GM19452 (cell line): Measurements from ENCODE around the gene OLA1.

Experiments
- ATAC-seq: cut with Tn5 transposase; IDR thresholded peaks from one replicate; pipeline ENCODE4 v1.9.1; 2021; ENCODE audit not compliant: unreplicated experiment

The OLA1 gene

DNA sequence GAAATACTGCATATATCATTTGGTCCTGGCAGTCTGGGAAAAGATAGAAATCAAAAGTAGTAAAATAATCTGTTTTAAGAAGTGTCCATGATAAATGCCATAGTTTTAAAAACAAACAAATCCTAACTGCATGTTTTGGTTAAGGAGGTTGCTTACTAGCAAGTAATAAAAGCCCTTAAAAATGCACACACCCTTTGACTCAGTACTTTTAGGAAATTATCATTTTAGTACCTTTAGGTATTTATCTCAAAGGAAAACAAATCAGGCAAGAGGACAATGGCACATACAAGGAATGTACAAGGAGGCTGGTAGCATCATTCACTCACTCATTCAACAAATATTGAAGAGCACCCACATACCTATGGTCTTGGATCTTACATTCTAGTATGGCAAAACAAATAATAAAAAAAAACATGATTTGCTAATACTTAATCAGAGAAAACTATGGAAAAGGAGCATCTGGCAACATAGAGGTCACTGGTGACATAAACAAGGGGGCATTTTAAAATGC is 67.6 kb downstream of the OLA1 start:
- ATAC-seq = no peak

DNA sequence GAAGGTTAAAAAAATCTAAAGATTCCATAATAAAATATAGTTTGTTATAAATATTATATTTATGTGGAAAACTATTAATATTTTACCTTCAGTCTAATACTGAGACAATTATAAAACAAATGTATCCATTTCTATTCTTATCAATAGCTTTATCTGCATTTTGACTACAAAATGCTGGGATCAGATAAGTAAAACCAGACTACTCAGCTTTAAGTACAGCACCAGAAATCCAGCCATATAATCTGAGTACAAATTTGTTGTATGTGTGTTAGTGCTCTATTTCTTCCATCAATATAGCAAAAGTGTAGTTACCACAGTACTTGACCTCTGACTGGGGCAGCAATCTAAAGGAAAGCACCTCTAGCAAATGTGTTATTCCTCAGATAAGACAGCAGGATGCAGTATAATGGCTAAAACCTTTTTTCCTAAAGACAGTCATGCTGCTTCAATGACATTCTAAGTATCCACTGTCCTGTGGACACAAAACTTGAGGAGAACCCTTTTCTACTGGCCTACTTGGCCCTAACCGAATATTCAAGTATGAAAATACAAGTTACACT is 68.1 kb downstream of the OLA1 start:
- no peak for ATAC-seq

DNA sequence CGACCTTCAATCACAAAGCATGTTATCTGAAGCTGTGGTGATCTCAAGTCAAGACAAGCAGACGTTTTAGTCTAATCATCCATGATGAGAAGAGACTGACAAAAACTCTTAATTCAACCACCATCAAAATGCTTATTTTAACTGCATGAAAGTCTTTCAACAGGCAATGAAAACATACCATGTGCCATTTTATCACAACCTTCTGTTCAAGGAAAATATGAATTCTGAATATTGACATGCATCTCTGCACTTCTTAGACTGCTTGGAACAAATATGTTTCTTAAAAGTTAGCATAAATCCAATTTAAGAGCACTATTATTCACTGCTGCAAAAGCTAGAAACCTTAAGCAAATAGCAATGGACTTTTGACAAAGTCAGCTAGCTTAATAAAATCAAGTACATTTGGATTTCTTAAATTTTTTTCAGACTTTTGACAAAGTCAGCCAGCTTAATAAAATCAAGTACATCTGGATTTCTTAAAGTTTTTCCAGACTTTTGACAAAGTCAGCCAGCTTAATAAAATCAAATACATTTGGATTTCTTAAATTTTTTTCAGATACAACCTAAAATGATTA is 70.9 kb downstream of the OLA1 start:
- no peak for ATAC-seq

DNA sequence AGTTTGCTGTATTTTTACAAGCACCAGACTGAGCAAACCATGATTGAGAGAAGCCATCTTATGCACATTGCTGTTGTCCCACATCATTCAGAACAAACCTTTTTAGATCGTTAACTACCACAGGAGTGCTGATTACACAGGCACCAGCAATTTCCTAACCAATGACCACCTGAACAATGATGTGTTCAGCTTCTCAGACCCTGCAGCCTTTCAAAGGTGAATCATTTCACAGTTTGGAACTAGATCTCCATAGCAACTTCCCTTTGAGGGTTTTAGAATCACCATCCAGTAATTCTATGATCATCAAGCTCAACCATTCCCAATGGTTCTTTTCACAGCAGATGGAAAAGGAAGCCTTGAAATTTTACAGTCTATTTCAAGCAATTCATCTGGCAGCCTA is 71.4 kb downstream of the OLA1 start:
- no peak for ATAC-seq

DNA sequence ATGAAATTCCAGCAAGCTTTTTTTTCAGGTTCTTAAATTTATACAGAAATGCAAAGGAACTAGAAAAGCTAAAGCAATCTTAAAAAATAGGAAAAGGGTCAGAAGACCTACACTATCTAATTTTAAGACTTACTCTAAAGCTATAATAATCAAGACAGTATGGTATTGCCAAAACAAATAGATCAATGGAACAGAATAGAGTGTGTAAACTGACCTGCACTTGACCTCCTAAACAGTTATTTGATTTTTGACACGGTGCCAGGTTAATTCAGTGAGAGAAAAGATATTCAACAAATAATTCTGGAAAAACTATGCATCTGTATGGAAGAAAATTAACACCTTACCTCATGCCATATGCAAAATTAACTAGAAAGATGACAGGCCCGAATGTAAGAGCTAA is 73.6 kb downstream of the OLA1 start:
- ATAC-seq = no peak

DNA sequence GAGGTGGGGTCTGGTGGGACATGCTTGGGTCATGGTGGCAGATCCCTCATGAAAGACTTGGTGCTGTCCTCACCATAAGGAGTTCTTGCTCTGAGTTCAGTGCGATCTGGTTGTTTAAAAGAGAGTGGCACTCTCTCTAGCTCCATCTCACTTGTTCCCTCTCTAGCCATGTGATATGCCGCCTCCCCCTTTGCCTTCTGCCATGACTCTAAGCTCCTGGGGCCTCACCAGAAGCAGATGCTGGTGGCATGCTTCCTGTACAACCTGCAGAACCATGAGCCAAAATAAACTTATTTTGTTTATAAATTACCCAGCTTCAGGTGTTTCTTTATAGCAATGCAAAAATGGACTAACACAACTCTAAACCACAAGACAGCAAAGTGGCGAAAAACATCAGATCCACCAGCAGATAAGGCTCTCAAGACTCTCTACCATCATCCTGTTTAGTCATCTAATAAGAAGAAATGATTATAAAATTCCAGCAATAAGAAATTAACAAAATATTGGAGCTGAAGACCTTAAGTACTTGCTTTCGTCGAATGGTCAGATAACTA is 75.5 kb downstream of the OLA1 start:
- ATAC-seq = no peak

DNA sequence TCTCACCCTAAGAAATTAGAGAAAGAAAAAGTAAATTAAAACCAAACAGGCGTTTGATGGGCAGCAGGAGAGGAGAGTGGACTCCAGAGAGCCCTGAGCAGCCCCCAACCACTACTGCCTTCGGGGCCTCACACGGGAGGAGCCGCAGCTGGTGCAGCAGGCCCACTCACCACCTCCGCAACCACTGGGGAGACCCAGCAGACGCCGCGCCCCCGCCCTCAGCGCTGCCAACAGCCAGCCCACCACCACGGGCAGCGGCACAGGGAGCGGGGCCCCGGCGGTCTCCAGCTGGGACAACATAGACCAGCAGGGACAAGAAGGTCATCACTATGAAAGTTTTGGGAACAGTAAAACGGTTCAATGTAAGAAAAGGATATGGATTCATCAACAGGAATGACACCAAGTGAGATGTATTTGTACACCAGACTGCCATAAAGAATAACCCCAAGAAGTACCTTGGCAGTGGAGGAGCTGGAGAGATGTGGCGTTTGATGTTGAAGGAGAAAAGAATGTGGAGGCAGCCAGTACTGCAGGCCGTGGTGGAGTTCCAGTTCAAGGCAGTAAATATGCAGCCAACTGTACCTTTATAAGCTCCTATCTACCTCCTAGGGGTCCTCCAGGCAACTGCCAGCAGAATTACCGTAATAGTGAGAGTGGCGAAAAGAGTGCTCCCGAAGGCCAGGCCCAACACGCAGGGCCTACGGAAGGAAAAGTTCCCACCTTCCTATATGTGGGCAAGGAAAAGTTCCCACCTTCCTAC is 76.5 kb downstream of the OLA1 start:
- ATAC-seq = no peak

DNA sequence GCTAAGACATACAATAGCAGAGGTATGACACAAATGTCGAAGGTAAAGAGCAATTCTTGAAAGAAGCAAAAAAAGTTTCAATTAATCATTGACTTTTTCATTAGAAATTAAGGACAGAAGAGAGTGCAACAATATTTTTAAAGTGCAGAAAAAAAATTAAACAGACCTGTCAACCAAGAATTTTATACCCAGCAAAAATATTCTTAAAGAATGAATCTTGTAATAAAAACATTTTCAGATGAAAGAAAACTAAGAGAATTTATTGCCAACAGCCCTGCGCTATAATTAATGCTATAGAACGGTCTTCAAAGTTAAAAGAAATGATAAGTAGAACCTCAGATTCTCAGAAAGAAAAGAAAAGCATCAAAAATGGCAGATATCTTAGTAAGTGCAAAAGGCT is 79.0 kb downstream of the OLA1 start:
- no peak for ATAC-seq

DNA sequence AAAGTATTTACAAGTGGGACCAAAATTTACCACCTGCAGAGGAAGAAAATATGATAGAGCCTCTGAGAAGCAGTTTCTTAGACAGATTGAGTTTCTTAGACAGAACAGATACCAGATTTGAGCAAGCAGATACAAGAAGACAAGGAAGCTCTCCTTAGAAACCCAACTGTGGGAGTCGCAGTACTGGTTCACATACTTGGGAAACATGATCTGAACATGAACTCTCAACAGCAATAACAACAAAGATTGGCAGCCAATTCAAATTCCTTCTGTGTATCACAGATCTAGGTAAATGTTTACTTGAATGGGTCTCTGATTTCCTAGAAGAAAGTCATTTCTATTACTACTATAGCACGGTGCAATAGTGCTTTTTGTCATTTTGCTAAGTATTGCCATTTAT is 82.1 kb downstream of the OLA1 start:
- ATAC-seq = no peak

DNA sequence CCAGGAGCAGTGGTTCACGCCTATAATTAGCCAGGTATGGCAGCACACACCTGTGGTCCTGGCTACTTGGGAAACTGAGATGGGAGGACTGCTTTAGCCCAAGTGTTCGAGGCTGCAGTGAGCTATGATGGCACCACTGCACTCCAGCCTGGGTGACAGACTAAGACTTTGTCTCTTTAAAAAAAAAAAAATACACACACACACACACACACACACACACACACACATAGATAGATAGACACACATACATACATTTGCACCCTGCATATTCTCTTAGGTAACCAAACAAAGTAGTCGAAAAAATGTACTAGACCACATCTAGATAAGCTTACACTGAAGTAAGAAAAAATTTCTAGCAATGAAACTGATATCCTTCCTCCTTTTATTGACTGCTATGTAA is 86.8 kb downstream of the OLA1 start:
- ATAC-seq = no peak

DNA sequence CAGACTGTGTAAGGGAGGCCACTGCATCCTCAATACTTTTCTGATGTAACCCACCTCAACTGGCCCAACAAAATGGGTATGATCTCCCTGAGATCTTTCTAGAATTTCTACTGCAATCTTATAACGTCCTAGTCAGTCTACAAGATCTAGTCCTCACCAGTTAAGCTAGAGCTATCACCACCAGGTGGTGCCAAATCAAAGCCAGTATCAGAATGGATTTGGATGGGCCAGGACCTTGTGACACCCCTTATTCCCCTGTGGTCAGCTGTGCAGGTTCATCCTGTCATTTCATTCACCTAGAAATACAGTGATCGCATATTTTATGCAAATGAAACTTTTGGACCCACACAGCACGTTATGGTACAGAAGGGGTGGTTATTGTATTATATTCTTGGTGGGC is 90.3 kb downstream of the OLA1 start:
- no peak for ATAC-seq

DNA sequence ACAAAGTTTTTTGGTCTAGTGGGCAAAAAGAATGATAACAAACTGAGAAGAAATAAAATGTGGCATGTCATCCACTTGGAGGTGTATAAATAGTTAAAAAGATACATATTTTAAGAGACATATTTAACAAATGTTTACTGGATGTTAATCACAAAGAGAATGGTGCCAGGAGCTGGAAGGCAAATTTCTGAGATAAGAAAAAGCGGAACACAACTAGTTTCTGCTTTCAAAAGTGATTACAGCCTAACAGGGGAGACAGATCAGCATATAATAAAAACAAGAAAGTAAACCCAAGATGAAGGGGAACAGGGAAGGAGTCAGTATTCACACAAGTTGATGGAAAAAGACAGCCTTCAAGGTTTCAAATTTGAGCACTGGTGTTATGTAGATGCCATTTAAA is 91.3 kb downstream of the OLA1 start:
- ATAC-seq = no peak

DNA sequence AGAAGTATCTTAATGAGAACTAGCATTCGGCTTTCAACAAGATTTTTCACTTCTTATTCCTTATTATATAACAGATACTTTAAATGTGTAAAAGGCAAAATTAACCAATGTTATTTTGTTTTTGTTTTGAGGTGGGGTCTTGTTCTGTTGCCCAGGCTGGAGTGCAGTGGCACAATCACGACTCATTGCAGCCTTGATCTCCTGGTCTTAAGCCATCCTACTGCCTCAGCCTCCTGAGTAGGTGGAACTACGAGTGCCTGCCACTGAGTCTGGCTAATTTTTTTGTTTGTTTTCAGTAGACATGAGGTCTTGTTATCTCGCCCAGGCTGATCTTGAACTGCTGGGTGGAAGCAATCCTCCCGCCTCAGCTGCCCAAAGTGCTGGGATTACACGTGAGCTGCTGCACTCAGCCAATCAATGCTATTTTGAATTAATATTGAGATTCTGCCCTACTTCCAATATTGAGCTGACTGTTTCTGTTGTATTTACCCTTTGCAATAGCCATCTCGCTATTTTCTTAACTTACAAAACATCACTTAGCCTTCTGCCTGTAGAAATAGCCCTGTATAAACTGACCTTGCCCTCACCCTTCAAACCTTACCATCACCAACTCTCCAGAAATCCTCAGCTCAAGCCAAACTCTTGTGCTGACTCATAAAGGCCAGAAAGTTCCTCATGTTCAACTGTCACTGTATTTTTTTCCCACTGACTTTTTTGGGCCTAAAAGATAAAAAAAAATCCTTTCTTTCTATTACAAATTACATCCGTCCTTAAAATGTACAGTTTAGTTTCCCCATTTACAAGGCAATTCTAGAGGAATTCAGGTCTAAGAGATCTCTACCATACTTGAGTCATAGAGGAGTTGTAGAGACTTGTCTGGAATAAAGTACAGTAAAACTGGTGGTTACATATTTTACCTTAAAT is 94.3 kb downstream of the OLA1 start:
- ATAC-seq = no peak

DNA sequence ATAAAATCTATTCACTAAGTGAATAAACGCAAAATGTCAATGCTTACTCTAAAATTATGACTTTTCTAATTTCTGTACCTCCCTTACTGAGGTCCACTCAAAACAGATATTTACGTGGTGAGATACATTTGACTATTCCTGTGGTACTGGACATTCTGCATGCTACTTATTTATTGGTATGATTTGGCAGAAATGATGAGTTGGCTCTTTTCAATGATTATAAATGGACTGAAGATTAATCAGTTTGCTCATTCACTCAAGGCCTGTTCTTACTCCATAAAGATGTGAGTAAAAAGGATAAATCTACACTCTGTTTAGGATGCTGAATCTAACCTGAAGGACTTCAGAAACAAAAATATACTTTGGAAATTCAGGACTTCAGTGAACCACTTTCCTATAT is 98.8 kb downstream of the OLA1 start:
- no peak for ATAC-seq

DNA sequence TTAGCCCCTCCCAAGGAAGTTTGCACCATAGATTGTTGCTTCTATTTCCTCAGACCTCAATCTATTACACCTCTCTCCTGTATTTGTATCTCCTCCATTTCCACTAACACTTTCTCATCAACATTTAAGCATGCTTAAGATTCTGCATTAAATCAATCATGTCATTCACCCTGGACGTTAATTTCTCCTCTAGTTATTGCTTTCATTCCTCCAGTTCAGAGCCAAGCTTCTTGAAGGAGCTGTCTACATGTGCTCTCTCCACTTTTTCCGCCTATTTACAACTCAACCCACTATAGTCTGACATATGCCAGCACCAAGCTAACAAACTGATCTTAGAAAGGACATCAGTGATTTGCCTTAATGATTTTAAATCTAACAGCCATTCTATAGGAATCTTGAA is 99.5 kb downstream of the OLA1 start:
- no peak for ATAC-seq

DNA sequence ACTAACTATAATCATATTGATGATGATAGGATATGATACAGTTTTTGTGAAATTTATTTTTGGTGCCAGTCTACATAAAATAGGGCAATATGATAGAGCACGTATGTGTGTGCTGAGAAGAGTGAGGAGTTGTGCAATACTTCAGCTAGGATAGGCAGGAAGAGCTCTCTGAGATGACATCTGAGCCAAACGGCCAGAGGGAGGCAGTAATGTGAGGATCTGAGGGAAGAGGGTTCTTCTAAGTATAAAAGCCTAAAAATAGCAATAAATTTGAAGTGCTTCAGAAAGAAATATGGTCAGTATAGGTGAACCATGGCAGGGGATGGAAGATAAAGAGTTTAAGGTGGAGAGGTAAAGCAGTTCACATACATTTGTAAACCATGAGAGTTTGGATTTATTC is 102.5 kb downstream of the OLA1 start:
- ATAC-seq = no peak

DNA sequence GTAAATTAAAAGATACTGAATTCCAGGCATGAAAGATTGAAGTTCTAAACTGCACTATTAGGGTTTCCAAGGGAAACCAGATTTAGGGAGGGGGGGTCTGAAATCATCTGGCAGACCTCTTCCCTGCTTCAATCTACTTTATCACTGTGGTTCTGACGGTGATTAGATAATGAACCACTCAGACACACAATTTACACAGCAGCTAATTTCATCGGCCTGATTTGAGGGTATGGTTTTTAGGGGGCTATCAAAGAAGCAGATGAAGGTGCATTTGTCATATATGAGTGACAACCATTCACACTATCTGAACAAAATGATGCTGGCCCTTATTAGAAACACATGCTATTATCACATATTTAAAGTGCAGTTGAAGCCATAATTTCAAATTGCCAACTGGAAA is 106.0 kb downstream of the OLA1 start:
- no peak for ATAC-seq

DNA sequence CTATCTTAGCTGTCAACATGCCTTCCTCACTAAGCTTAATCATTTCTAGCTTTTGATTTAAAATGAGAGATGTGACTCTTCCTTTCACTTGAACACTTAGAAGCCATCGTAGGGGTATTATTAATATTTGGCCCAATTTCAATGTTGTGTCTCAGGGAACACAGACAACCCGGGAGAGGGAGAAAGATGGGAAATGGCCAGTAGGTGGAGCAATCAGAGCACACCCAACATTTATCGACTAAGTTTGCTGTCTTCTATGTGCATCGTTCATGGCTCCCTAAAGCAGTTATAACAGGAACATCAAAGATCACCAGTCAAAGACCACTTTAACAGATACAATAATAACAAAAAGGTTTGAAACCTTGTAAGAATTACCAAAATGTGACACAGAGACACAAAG is 110.2 kb downstream of the OLA1 start:
- ATAC-seq = no peak

DNA sequence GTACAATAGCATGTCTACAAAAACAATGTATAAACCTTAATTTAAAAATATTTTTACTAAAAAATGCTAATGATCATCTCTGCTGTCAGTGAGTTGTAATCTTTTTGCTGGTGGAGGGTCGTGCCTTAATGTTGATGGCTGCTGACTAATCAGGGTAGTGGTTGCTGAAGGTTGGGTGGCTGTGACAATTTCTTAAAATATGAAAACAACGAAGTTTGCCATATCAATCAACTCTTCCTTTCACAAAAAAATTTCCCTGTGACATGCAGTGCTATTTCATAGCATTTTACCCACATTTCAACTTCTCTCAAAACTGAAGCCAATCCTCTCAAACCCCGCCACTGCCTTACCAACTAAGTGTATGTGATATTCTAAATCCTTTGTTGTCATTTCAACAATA is 112.4 kb downstream of the OLA1 start:
- ATAC-seq = no peak

DNA sequence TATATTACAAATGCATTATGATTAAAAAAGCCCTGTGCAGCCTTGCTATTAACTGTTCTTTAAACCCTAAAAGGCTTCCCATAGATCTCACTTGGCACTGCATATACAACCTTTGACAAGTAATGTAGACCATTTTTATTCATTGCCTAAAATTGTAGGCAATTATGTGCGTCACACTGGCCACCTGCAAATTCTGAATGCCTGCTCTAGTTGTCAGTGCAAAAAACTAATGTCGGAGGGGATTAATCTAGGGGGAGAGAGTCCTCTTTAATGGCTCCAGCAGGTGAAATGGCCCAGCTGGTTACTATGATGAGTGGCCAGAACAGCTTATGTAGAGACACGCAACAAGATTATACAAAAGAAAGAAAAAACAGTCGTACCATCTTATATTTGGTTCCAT is 123.2 kb downstream of the OLA1 start:
- no peak for ATAC-seq

DNA sequence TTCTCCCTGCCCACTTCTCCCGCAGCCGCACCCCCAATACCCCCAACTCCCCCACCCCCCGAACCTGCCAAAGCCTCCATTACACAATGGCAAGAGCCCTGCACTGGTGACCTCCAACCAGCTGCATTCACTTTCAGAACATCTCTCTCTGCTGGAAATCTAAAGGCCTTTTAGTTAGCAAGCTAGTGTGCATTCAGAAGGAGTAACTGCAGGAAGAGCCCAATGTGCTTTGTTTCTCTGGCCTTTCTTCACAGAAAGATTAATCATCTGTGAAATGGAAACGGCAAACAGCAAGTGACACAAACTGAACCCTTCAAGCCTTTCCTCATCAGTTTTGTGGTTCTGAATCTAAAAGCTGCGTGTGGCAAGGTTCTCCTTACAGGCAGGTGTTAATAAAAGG is 124.2 kb downstream of the OLA1 start:
- no peak for ATAC-seq
